ENCODE measurements around the gene ALDH3B2. TPM values are rescaled to one million over a fixed set of nuclear protein-coding genes. Genes with fewer than 3 reads are reported as not detected.

The ALDH3B2 gene
- total RNA-seq, 1 experiment from 2014 or later: not detected

DNA sequence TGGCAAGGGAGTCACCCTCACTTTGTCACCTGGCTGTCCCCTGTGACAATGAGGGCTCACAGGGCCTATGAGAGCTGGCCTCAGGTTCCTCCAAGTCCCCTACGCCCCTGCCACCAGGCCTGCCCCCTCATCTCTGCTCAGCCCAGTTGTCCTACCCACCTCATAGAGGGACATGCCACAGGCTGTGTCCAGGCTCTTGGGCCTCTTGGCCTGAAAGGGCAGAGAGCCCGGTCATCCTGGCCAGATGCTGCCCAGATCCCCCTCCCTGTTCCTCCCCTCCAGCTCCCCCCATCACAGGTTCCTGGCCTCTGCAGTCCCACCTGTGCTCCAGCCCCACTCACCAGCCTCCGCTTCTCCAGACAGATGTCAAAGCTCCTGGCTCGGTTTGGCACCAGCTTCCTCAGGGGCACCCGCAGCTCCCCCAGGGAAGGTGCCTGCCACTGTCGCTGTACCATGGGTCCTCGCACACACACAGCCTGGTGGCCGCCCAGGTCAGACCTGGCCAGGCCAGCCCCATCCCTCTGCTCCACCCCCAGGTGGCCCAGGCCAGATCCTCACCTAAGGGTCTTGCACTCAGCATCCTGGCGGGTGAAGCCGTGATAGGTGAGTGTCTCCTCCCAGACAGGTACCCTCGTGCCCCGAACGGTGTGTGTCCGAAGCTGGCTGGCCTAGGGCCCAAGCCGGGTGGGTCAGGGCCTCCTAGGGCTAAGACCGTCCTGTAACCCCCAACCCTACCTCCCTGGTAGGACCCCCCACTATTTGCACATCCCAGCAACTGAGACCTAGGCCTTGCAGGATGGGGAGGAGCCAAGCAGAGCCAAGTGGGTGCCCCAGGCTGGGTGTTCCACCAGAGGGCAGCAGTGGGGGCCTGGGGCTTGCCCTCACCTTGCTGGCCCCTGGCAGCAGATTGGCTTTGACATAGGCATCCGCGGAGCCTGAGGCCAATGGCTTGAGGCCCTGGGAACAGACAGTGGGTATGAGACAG is 59.4 kb downstream of the ALDH3B2 start:
- H3K23me2 ChIP-seq (ENCODE audit: insufficient read length, low read depth, low read length, poor library complexity, severe bottlenecking): no peaks in the 10 kb centered on the region
- H3K4me2 ChIP-seq (ENCODE audit: insufficient read depth, insufficient read length, low read length): no peak overlapping the region
- H2BK12ac ChIP-seq (ENCODE audit: insufficient read length, low read depth, low read length): no peak overlapping the region
- H3K18ac ChIP-seq (ENCODE audit: insufficient read length, low read depth, low read length): no peak overlapping the region
- H3K27me3 ChIP-seq (ENCODE audit: insufficient read depth, low read length): peaks cover 3% of the 10 kb centered on the region; the same call in 1 of the 2 replicates
- H2AFZ ChIP-seq (ENCODE audit: low read length): no peak overlapping the region
- peaks cover 35 to 47% of the 10 kb centered on the region in 2 experiments for H3K4me1 Mint-ChIP-seq
- peaks cover 0 to 6% of the 10 kb centered on the region in 2 experiments; a peak in 2 of 5 replicates for H3K9me3 Mint-ChIP-seq
- peak overlapping the region in 1 of 3 experiments; percentile 15; a peak in 1 of 7 replicates for H3K27ac Mint-ChIP-seq
- no peak overlapping the region for H4K8ac ChIP-seq (replicated peaks; ENCODE audit: insufficient read length, low read depth, low read length)
- H2BK15ac ChIP-seq (ENCODE audit: low read depth, low read length): no peak overlapping the region
- no peak overlapping the region for H2BK5ac ChIP-seq (ENCODE audit: insufficient read length, low read length)
- peaks cover 7% of the 10 kb centered on the region; the same call in 1 of the 2 replicates for H3K4me1 ChIP-seq (ENCODE audit: insufficient read depth, low read length)
- H3K79me1 ChIP-seq (ENCODE audit: insufficient read depth, low read depth, low read length, poor library complexity, severe bottlenecking): no peaks in the 10 kb centered on the region
- no peak overlapping the region for H3K56ac ChIP-seq (ENCODE audit: insufficient read length, low read depth, low read length)
- H3K9ac ChIP-seq (ENCODE audit: extremely low read depth, insufficient read length, low read length): no peak overlapping the region
- no peaks in the 10 kb centered on the region for H3K79me2 ChIP-seq (ENCODE audit: insufficient read depth, low read length)
- no peak overlapping the region for H3K23ac ChIP-seq (ENCODE audit: insufficient read length, low read depth, low read length)
- no peak overlapping the region for H3K27ac ChIP-seq (ENCODE audit: insufficient read length, low read depth, low read length)
- no peak overlapping the region for H3K4ac ChIP-seq (ENCODE audit: low read depth, low read length)
- DNase-seq: peak; percentile 88
- H4K20me1 ChIP-seq (ENCODE audit: control insufficient read depth, insufficient read depth, insufficient read length): no peaks in the 10 kb centered on the region
- no peak overlapping the region for H2BK20ac ChIP-seq (ENCODE audit: low read depth, low read length, poor library complexity, severe bottlenecking)
- no peak overlapping the region for H4K91ac ChIP-seq (ENCODE audit: insufficient read length, low read depth, low read length)
- peaks cover 13 to 24% (median 20%) of the 10 kb centered on the region in 3 experiments for H3K36me3 Mint-ChIP-seq (ENCODE audit: insufficient read depth in 1 of 3, low read depth in 3 of 3)
- WGBS (ENCODE audit: extremely low coverage, insufficient read length, low lambda C conversion rate): no CpG with 5 or more reads among the region's 18 CpGs
- H4K5ac ChIP-seq (ENCODE audit: insufficient read length, low read depth, low read length): no peak overlapping the region
- TF ChIP-seq, protein P1, sequence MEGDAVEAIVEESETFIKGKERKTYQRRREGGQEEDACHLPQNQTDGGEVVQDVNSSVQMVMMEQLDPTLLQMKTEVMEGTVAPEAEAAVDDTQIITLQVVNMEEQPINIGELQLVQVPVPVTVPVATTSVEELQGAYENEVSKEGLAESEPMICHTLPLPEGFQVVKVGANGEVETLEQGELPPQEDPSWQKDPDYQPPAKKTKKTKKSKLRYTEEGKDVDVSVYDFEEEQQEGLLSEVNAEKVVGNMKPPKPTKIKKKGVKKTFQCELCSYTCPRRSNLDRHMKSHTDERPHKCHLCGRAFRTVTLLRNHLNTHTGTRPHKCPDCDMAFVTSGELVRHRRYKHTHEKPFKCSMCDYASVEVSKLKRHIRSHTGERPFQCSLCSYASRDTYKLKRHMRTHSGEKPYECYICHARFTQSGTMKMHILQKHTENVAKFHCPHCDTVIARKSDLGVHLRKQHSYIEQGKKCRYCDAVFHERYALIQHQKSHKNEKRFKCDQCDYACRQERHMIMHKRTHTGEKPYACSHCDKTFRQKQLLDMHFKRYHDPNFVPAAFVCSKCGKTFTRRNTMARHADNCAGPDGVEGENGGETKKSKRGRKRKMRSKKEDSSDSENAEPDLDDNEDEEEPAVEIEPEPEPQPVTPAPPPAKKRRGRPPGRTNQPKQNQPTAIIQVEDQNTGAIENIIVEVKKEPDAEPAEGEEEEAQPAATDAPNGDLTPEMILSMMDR (conservative IDR thresholded peaks at IDR 0.05): peak; percentile 82
- H3K27me3 Mint-ChIP-seq (ENCODE audit: low read depth): peaks cover 33% of the 10 kb centered on the region
- no peak overlapping the region for H3T11ph ChIP-seq (ENCODE audit: low read length)
- H2BK120ac ChIP-seq (ENCODE audit: low read depth, low read length, poor library complexity, severe bottlenecking): no peak overlapping the region
- H2AK5ac ChIP-seq (ENCODE audit: insufficient read length, low read length): no peak overlapping the region
- no peak overlapping the region for H3K14ac ChIP-seq (ENCODE audit: insufficient read depth, low read length)
- no peaks in the 10 kb centered on the region for H3K9me3 ChIP-seq (ENCODE audit: control insufficient read depth, low read depth, low read length)
- peak overlapping the region in 1 of 2 experiments; percentile 34; a peak in 1 of 5 replicates for H3K4me3 Mint-ChIP-seq
